Head of caudate nucleus (tissue), 42 donors: ENCODE measurements around the gene AGBL1.

ENCODE experiments used
- DNase-seq, 42 donors: peaks; one replicate each; pipeline versions ENCODE4 v3.0.0 to v3.0.0-alpha.2; 2020 to 2021; ENCODE audit warnings: mixed read lengths in 7 of 42
- intact Hi-C: fragments of 100-400 bp; cut with DNase I; formaldehyde crosslinking; loops from one replicate; pipeline ENCODE4 v1.15.0; 2022

Gene AGBL1

GRCh38 chr15:86595741-86596140 is 516.1 kb downstream of the AGBL1 start:
- intact Hi-C loops: no loop called here
- DNase-seq: no peak

GRCh38 chr15:86603466-86603865 is 523.8 kb downstream of the AGBL1 start:
- DNase-seq: no peak
- intact Hi-C loops: no loop called here

- DNase-seq: peak in 12 of 42 donors; percentile 2 to 48 (median 13)
- intact Hi-C loops: no loop called here
Observed at GRCh38 chr15:86608461-86609205, 529.0 kb downstream of the AGBL1 start.

GRCh38 chr15:86609275-86609674 is 529.6 kb downstream of the AGBL1 start:
- intact Hi-C loops: no loop called here
- no peak for DNase-seq

- intact Hi-C loops: no loop called here
- DNase-seq: no peak
Observed at GRCh38 chr15:86610038-86610437, 530.4 kb downstream of the AGBL1 start.

GRCh38 chr15:86611417-86612040 is 531.9 kb downstream of the AGBL1 start:
- no peak for DNase-seq
- intact Hi-C loops: no loop called here

- intact Hi-C loops: no loop called here
- DNase-seq: no peak
Observed at GRCh38 chr15:86615411-86615810, 535.7 kb downstream of the AGBL1 start.

- no peak for DNase-seq
- intact Hi-C loops: no loop called here
Observed at GRCh38 chr15:86615816-86616215, 536.1 kb downstream of the AGBL1 start.

- intact Hi-C loops: no loop called here
Observed at GRCh38 chr15:86616771-86617170, 537.1 kb downstream of the AGBL1 start.

GRCh38 chr15:86620157-86620556 is 540.5 kb downstream of the AGBL1 start:
- intact Hi-C loops: no loop called here
- DNase-seq: no peak

More at GRCh38 chr15:86616771-86617170, 537.1 kb downstream of the AGBL1 start:
- no peak for DNase-seq

- no peak for DNase-seq
- intact Hi-C loops: no loop called here
Observed at GRCh38 chr15:86620641-86621349, 541.1 kb downstream of the AGBL1 start.

GRCh38 chr15:86623236-86623635 is 543.6 kb downstream of the AGBL1 start:
- DNase-seq: no peak
- intact Hi-C loops: no loop called here

GRCh38 chr15:86624261-86625036 is 544.8 kb downstream of the AGBL1 start:
- intact Hi-C loops: no loop called here
- peak; percentile 33 to 92 (median 70) for DNase-seq

GRCh38 chr15:86629409-86630356 is 550.0 kb downstream of the AGBL1 start:
- no peak for DNase-seq
- intact Hi-C loops: no loop called here

GRCh38 chr15:86630946-86631345 is 551.3 kb downstream of the AGBL1 start:
- intact Hi-C loops: no loop called here
- DNase-seq: no peak

- intact Hi-C loops: no loop called here
- DNase-seq: no peak
Observed at GRCh38 chr15:86634146-86634545, 554.5 kb downstream of the AGBL1 start.

- intact Hi-C loops: no loop called here
- no peak for DNase-seq
Observed at GRCh38 chr15:86634992-86635638, 555.4 kb downstream of the AGBL1 start.

- intact Hi-C loops: no loop called here
Observed at GRCh38 chr15:86644339-86644738, 564.7 kb downstream of the AGBL1 start.

More at GRCh38 chr15:86644339-86644738, 564.7 kb downstream of the AGBL1 start:
- no peak for DNase-seq
